GM20000 (cell line): ENCODE results near the gene CENPS.

Experiments
- DNase-seq: peaks from one replicate; pipeline ENCODE4 v3.0.0; 2012; ENCODE audit warnings: low spot score
- TF ChIP-seq, protein P1 (sequence below): IDR thresholded peaks from 2 replicates; pipeline ENCODE4 v1.5.1; 2012; ENCODE audit warnings: mild to moderate bottlenecking, control low read depth; ENCODE audit errors: extremely low read depth, missing control alignments

CENPS gene

GRCh38 chr1:10490286-10490970 lies 60.2 kb downstream of the CENPS start:
- DNase-seq, result no peak
- TF ChIP-seq, protein P1, sequence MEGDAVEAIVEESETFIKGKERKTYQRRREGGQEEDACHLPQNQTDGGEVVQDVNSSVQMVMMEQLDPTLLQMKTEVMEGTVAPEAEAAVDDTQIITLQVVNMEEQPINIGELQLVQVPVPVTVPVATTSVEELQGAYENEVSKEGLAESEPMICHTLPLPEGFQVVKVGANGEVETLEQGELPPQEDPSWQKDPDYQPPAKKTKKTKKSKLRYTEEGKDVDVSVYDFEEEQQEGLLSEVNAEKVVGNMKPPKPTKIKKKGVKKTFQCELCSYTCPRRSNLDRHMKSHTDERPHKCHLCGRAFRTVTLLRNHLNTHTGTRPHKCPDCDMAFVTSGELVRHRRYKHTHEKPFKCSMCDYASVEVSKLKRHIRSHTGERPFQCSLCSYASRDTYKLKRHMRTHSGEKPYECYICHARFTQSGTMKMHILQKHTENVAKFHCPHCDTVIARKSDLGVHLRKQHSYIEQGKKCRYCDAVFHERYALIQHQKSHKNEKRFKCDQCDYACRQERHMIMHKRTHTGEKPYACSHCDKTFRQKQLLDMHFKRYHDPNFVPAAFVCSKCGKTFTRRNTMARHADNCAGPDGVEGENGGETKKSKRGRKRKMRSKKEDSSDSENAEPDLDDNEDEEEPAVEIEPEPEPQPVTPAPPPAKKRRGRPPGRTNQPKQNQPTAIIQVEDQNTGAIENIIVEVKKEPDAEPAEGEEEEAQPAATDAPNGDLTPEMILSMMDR, result no peak
